HG03135 (cell line): ENCODE data around the gene IL17RE.

ENCODE experiments used
- ATAC-seq: cut with Tn5 transposase; IDR thresholded peaks from one replicate; pipeline ENCODE4 v1.9.1; 2021; ENCODE audit warnings: mild to moderate bottlenecking, moderate library complexity; ENCODE audit not compliant: unreplicated experiment

The IL17RE gene

GRCh38 chr3:9903238-9903624 lies 583 bp downstream of the IL17RE start:
- no peak for ATAC-seq

GRCh38 chr3:9903904-9904303 lies 1.3 kb downstream of the IL17RE start:
- no peak for ATAC-seq

GRCh38 chr3:9906480-9906879 lies 3.8 kb downstream of the IL17RE start:
- ATAC-seq, result no peak

- ATAC-seq, result no peak
Observed at GRCh38 chr3:9908286-9908685, 5.6 kb downstream of the IL17RE start.

GRCh38 chr3:9909221-9910013 lies 6.8 kb downstream of the IL17RE start:
- no peak for ATAC-seq

- ATAC-seq, result no peak
Observed at GRCh38 chr3:9911863-9912262, 9.2 kb downstream of the IL17RE start.

- no peak for ATAC-seq
Observed at GRCh38 chr3:9912294-9912935, 9.8 kb downstream of the IL17RE start.

GRCh38 chr3:9913601-9914000 lies 11.0 kb downstream of the IL17RE start:
- ATAC-seq, result no peak

GRCh38 chr3:9914011-9914410 lies 11.4 kb downstream of the IL17RE start:
- no peak for ATAC-seq

- ATAC-seq, result no peak
Observed at GRCh38 chr3:9914559-9915253, 12.1 kb downstream of the IL17RE start.

GRCh38 chr3:9915254-9916141 lies 12.8 kb downstream of the IL17RE start:
- ATAC-seq, result peak; percentile 50

- no peak for ATAC-seq
Observed at GRCh38 chr3:9916346-9916733, 13.7 kb downstream of the IL17RE start.

- ATAC-seq, result no peak
Observed at GRCh38 chr3:9916734-9917680, 14.4 kb downstream of the IL17RE start, which contains the start of gene IL17RC. IL17RC (plus strand) TSS chr3:9917098; CDS start chr3:9917316, 218 bp downstream.

GRCh38 chr3:9917820-9918219 lies 15.2 kb downstream of the IL17RE start:
- ATAC-seq, result no peak

GRCh38 chr3:9918261-9919038 lies 15.8 kb downstream of the IL17RE start:
- no peak for ATAC-seq

- no peak for ATAC-seq
Observed at GRCh38 chr3:9928158-9928557, 25.5 kb downstream of the IL17RE start.

GRCh38 chr3:9930804-9931418 lies 28.3 kb downstream of the IL17RE start:
- ATAC-seq, result no peak

- ATAC-seq, result no peak
Observed at GRCh38 chr3:9932535-9932842, 29.8 kb downstream of the IL17RE start.
